Femur (tissue), 1 donor: ENCODE measurements around the gene HSD17B3.
"Not testable (repeated sequence)": the region's sequence is repeated elsewhere in the genome, so short reads cannot be mapped to it uniquely, and the experiment has no call there.

Experiments used
- DNase-seq: peaks from one replicate; pipeline ENCODE4 v3.0.0-alpha.2; 2017

The HSD17B3 gene

GRCh38 chr9:96305171-96305570 lies 3.2 kb upstream of the HSD17B3 start:
- DNase-seq = no peak

- no peak for DNase-seq
Measured at GRCh38 chr9:96304230-96304629, 2.3 kb upstream of the HSD17B3 start.

- no peak for DNase-seq
Measured at GRCh38 chr9:96299823-96300222, 2.2 kb downstream of the HSD17B3 start.

- DNase-seq = no peak
Measured at GRCh38 chr9:96294159-96294545, 7.8 kb downstream of the HSD17B3 start.

- DNase-seq = no peak
Measured at GRCh38 chr9:96293498-96294158, 8.3 kb downstream of the HSD17B3 start.

- DNase-seq = no peak
Measured at GRCh38 chr9:96289392-96289791, 12.6 kb downstream of the HSD17B3 start.

GRCh38 chr9:96281641-96282040 lies 20.3 kb downstream of the HSD17B3 start:
- no peak for DNase-seq

- no peak for DNase-seq
Measured at GRCh38 chr9:96279932-96280331, 22.0 kb downstream of the HSD17B3 start.

GRCh38 chr9:96274939-96275338 lies 27.0 kb downstream of the HSD17B3 start:
- no peak for DNase-seq

GRCh38 chr9:96270236-96270744 lies 31.7 kb downstream of the HSD17B3 start:
- no peak for DNase-seq

- DNase-seq = no peak
Measured at GRCh38 chr9:96258967-96259366, 43.0 kb downstream of the HSD17B3 start.

- DNase-seq = no peak
Measured at GRCh38 chr9:96256800-96257199, 45.2 kb downstream of the HSD17B3 start.

GRCh38 chr9:96255698-96256097 lies 46.3 kb downstream of the HSD17B3 start:
- no peak for DNase-seq

GRCh38 chr9:96253059-96253696 lies 48.8 kb downstream of the HSD17B3 start:
- no peak for DNase-seq

GRCh38 chr9:96251451-96251850 lies 50.5 kb downstream of the HSD17B3 start:
- no peak for DNase-seq

GRCh38 chr9:96249746-96250145 lies 52.2 kb downstream of the HSD17B3 start:
- DNase-seq = no peak

- DNase-seq = no peak
Measured at GRCh38 chr9:96246267-96246671, 55.7 kb downstream of the HSD17B3 start.

- DNase-seq = no peak
Measured at GRCh38 chr9:96245399-96245798, 56.6 kb downstream of the HSD17B3 start.

- DNase-seq = no peak
Measured at GRCh38 chr9:96243778-96244177, 58.2 kb downstream of the HSD17B3 start.

- no peak for DNase-seq
Measured at GRCh38 chr9:96242811-96243210, 59.2 kb downstream of the HSD17B3 start.

- no peak for DNase-seq
Measured at GRCh38 chr9:96241391-96241809, 60.6 kb downstream of the HSD17B3 start.

- no peak for DNase-seq
Measured at GRCh38 chr9:96236854-96237550, 65.0 kb downstream of the HSD17B3 start.

GRCh38 chr9:96236337-96236736 lies 65.6 kb downstream of the HSD17B3 start:
- DNase-seq = not testable (repeated sequence)
